GM18867 (cell line): ENCODE data around the gene SNX32.

Experiments used
- ATAC-seq: cut with Tn5 transposase; IDR thresholded peaks from one replicate; pipeline ENCODE4 v1.9.1; 2021; ENCODE audit warnings: mild to moderate bottlenecking, moderate library complexity; ENCODE audit not compliant: unreplicated experiment

SNX32 gene

DNA sequence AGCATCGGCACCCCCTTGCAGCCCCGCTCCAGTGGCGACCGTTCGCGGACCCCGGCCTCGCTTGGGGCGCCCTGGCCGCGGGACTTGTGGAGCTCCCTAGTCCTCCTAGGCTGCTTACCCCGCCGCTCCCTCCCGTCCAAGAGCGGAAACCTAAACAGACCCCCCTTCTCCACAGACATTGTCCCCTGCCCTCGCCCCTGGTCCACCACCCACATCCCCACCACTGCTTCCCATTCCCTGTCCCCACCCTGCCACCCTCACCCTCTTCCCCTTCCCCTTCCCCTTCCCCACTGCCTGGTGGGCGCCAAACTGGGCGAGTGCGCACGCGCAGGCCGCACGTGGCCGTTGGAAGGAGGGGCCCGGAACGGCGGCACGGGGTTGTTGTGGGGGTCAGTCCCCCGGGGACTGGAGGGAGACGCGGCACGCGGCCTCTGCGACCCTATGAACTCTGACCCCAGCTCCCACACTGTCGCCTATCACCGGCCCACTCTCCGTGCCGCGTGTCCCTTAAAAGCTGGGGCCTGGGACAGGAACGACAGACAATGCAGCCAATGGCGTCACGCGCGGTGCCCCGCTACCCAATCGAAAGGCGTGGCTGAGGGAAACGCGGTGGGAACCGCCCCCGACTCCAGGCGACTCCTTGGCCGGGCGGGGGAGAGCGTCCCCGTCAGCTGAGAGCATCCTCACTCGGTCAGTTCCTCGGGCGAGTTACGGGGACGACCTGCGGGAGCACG is at the start of gene SNX32:
Gene SNX32, plus strand, starts transcription at position 667 of the 734 bp plus-strand sequence. CDS start 103 bp downstream, outside the sequence.
- peak; percentile 90 for ATAC-seq

DNA sequence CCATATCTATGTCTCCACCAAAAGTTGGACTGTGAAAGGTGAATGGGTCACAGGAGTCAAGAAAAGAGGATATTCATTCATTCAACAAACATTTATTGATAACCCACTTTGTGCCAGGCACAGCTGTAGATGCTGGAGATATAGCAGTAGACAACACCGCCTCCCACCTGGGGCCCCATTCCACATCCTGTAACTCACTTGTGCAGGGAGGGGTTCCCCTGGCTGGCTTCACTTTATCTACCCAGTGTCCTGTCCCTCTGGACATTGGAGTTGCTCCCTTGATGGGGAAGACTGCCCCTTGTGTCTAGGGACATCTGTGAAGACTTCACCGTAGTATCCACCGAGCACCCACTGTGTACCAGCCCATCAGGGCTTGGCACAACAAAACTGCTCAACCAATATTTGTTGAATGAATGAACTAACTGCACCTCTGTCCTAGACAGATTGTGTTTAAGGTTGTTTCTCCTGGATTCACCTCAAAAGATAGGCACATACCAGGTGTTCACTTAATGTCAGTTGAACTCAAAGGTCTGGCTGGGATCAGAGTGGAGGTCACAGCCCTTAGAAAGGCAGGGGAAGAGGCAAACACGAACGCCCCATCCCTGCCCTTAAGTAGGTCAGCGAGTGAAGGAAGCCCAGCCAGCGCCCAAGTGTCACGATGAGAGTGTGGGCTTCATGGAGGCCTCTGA is 48.3 kb upstream of the SNX32 start:
- no peak for ATAC-seq

DNA sequence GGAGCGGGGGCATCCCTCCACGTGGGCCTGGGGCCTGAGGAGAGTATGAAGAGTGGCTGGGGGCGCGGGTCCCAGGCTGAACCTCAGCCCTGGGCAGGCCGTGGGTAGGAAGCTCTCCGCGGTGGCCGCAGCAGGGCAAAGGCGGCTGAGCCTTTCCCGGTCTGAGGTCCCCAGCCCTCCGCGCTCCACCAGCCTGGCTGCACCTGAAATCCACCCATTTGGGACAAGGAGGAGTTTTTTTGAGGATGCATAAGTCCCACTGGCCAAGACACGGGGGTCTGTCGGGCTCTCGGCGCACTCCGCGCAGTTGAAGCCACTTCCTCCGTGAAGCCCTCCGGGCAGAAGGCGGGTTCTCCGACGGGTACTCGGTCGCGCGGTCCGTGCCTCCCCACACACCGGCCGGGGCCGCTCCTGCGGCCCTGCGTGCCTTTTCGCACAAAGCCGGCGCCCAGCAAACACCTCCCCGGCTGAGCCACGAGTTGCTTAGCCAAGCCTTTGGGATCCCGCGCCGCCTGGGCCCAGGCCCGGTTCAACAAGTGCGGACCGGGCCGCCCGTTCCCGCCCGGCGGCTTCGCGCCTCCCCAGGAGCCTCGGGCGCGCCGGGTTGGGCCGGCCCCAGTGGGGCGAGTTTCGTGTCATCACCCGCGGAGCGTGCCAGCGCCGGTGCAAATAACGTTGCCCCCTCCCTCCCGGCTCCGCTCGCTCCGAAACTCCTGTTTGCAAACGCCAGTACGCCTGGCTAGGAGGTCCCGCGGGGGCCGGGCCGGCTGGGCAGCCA is 47.6 kb upstream of the SNX32 start:
- no peak for ATAC-seq

DNA sequence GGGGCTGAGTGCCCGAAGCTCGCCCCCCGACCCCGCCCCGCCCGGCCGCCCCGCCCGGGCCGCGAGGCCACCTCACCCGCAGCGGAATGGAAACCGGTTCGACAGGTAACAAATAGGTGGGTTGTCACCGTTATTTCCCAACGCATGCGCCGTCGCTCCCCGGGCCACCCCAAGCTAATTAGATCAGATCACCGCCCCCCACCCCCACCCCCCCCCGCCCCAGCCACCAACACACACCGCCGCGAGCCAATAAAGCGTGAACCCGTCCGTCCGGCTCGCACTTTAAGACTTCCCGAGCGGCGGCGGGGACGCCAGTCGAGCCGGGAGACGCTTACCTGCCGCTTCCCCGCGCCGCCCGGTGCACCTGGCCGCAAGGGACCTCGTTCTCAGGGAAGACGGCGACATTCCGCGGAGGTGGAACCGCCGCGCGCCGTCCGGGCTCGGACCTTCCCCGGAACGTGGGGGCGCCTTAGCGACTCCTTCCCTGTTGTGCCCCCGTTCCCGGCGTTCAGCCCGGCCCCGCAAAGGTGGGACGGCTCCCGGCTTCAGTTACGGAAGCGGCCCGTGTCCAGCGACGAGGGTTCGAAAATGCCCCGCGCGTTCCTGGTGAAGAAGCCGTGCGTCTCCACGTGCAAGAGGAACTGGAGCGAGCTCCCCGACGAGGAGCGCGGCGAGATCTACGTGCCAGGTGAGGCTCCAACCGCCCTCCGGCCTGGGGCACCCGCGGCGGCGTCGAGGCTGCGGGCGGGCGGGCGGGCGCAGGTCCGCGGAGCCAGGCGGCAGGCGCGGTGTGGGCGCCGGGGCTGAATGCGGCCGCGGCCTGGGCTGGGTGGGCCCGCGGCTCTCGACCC is 46.8 kb upstream of the SNX32 start, which contains the start of gene OVOL1:
Gene OVOL1, plus strand, starts transcription at position 278 of the 851 bp plus-strand sequence. Its CDS starts 311 bp downstream, at position 589.
- ATAC-seq = no peak

DNA sequence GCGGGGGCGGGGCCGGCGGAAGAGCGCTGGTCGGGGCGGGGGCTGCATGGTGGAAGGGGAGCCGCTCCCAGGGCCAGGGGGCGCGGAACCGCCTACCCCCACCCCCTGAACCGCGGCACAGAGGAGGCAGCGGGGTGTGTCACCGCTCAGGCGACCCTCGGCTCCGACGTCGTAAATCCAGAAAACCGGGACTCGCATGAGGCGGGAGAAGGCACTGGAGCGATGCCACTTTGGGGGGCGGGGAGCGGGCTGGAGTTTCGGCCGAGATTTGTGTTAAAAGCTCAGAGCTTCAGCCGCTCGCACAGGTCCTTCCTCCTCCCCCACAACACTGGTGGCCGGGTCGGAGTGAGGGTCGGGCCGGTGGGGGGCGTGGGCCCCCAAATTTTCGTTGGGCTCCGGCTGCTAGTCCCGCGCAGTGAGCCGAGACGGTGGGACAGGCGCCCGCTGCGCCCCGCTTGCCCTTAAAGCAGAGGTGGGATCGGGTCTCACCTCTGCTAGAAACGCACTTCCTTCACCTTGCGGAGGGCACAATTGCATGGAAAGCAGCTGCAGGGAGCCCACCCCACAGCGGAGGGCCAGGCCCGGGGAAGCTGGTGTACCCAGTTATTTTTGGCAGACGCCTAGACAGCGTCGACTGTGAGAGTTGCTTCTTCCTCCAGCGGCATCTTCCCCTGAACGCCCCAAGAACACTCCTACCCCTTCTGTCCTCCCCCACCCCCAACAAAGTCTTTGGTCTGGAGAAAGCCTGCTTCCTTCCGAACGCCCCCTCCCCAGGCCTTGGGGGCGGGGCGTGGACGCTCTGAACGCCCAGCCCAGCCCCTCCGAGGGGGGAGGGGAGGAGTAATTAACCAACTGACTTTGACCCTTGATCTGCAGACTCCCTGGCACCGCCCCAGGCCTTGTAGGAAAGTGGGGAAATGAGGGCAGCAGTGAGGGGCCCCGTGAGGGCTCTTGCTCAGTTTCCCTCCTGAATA is 45.8 kb upstream of the SNX32 start:
- no peak for ATAC-seq

DNA sequence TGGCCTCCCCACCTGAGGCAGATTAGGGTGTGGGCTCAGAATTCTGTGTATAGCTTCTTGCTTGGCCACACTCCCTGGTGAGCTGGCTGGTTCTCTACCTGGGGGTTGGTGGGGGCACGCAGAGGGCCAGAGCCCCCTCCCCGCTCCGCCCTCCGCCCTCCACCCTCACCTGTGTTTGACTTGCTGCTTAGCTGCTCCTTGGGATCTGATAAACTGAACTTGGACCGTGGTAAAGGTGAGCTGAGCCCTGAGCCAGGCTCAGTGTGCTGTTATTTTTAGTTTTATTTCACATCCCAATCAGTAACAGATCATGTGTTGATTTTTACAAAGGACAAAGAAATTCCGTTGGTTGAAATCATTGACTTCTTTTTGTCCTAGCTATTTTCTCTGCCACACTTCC is 44.9 kb upstream of the SNX32 start:
- ATAC-seq = no peak

DNA sequence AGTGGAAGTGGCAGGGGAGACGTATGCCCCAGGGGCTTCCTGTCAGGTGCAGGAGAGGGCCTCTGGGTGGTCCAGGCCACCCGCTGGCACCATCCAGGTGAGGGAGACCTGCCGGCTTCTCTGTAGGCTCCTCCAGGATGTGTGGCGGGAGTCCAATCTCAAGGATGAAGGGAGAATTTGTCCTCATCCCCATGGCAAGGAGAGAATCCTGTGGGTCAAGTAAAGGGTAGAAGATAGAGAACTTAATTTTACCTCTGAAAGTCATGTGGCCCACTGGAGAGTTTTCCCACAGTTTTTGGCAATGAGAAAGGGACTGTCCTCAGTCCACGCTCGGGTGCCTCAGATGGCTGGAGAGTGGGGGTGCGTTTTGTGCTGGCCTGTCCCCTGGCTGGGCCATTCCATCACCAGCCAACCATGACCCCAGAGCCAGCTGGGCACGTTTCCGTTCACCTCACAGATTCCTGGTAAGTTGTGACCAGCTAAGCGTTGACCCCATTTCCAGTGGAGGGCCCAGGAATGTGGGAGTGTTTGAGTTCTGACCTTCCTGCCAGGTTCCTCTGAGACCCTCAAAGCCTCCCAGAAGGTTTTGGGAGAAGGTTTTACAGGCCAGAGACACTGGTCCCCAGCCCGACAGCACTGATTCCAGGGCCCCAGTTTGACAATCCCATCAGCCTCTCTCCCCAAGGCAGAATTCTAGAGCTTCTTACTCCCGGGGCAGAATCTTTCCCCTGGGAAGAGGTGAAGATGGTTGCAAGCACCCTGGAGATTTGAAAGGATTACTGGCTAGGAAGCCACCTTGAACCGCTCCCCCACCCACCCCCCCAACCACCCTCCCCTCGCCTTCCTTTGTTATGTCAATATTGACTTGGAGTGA is 44.3 kb upstream of the SNX32 start:
- ATAC-seq = no peak

DNA sequence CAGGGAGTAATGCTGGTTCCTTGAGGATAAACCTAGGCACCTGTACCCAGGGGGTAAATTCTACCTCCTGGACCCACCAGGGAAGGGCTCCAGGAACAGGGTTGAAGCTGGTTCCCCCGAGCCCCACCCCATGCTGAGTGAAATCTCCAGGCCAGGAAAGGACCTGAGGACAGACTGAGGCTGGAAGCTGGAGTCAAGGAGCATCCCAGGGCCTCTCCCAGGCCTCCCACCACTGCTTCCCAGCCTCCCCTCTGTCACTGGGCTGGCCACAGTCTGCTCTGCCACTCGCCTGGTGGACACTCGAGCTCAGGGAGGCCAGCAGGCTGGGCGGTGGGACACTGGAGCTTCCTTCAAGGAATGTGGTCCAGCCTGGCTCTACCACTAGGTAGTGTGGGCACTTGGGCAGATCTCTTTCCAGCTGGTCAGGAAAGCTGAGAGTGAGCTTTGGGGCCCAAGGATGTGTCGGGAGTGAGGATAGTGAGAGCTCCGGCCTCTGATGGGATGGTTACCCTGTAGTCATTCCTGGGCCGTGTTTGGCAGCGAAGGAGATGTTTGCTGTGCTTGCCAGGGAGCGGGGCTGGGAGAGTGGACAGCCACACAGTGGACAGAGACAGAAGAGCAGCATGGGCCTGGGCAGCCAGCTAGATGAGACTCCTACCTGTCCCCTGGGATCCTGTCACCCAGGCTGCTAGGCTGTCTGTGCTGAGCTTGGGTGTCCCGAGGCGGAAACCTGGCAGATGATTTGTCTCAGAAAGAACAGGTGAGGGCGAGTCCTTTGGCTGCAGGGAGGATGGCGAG is 43.5 kb upstream of the SNX32 start:
- ATAC-seq = no peak

DNA sequence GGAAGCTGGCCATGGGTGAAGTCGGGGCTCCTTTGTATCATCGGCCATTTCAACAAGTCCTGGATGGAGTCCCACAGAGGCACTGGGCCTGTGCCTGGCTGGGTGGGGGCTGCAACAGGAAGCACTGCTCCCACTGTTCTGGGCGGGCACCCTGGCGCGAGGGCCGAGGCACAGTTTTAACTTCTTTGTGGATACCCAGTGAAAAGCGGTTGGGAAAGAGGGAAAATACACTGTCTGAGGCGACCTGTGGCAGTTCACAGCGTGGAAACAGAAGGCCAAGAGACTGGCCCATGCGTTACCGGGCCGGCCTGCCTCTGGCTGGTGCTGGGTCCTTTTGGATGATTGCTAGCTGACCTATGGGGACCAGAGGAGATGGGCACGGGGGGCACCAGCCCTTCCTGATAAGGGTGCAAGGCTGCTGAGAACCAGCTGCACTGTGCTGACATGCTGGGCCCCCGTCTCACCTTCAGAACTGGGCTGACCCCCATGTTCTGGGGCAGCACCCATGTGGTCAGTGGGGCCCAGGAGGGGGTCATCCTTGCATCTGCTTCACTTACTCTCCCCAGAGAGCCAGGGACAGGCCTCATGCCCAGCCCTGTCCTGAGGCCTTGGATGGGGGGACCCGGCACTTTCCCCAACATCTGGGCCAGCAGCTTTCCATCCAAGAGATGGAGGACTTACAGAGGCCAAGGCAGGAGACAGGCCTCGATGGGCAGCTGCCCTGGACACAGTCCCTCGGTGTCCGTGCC is 42.7 kb upstream of the SNX32 start:
- no peak for ATAC-seq

DNA sequence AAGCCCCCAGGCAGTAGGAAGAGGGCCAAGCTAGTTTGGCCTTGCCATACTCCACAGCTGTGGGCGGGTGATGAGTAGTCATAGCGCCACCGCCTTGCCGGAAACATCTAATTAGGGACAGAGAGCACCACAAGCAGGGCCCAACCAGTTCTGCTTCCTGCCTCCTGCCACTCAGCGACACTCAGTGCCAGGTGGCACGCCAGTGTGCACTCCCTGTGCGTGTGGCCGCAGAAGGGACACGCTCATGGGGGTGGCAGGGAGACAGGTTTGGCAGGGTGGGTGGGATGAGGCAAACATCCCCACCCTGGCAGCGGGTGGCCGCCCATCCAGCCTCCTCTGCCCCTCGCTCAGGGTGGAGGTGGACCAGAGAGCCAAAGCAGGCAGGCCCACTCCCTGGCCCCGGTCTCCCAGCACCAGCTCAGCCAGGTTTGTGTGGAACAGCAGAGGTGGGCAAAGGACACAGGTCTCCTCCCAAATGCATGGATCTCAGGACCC is 42.0 kb upstream of the SNX32 start:
- ATAC-seq = peak; percentile 70

DNA sequence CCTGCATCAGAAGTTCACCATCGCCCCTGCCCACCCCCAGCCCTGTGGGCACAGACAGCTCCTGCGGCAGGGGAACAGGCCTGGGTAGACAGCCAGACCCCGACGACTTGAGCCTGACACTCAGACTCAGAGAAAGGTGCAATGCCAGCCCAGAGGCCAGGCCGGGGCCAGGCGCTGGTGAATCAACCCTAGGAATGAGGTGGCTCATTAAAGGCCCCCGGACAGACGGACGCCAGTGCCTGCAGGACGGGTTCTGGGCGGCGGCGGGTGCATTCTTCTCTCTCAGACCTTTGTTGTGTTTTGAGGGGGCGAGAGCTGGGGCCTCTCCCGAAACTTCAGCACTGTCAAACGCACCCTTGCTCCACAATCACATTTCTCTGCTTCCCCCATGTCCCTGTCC is 41.3 kb upstream of the SNX32 start:
- no peak for ATAC-seq

DNA sequence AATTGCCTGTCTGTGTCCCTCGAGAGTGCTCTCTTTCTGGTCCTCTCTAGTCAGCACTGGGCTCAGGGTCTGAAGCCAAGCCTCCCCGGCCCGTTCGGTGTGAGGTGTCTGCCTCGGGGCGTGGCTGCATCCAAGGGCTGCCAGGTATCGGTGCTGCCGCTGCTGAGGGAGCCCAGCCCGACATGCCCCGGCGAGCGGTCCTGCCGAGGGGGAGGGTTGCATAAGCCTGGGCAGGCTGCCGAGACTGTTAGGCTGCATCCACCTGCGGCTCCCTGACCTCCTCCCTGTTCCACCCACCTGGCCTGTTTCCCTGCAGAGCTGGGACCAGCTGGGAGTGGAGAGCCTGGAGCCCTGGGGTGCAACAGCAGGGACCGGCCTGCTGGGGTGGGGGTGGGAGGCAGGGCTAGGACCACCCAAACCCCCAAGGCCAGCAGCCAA is 40.6 kb upstream of the SNX32 start:
- ATAC-seq = no peak

DNA sequence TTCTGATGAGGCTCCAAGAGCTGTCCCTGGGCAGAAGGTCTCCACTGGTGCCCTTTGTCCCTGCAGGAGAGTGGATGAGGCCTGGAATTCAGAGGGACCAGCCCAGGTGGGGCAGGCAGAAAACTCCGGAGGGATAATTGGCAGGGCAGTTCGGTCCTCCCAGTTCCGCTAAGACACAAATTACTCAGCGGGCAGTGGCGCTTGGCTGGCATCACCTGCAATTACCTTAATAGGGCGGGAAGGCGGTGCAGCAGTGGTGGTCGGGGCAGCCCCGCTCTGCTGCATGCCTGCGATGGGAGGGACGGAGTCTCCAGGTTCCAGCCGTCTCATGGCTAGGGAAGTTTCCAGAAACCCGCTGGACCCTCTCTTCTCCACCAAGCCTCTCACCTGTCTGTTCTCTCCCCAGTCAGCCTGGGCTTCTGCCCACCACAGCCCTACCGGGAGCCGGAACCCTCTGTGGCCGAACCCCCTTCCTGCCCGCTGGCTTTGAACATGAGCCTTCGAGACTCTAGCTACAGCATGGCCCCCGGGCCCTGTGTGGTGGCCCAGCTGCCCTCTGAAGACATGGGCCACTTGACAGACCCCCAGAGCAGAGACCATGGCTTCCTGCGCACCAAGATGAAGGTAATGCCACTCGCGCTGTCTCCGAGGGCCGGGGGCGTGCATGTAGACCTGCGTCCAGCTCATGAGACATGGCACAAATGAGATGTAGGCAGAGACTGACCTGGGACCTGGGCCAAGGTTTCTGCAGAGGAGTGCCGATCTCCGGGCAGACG is 40.0 kb upstream of the SNX32 start:
- no peak for ATAC-seq

DNA sequence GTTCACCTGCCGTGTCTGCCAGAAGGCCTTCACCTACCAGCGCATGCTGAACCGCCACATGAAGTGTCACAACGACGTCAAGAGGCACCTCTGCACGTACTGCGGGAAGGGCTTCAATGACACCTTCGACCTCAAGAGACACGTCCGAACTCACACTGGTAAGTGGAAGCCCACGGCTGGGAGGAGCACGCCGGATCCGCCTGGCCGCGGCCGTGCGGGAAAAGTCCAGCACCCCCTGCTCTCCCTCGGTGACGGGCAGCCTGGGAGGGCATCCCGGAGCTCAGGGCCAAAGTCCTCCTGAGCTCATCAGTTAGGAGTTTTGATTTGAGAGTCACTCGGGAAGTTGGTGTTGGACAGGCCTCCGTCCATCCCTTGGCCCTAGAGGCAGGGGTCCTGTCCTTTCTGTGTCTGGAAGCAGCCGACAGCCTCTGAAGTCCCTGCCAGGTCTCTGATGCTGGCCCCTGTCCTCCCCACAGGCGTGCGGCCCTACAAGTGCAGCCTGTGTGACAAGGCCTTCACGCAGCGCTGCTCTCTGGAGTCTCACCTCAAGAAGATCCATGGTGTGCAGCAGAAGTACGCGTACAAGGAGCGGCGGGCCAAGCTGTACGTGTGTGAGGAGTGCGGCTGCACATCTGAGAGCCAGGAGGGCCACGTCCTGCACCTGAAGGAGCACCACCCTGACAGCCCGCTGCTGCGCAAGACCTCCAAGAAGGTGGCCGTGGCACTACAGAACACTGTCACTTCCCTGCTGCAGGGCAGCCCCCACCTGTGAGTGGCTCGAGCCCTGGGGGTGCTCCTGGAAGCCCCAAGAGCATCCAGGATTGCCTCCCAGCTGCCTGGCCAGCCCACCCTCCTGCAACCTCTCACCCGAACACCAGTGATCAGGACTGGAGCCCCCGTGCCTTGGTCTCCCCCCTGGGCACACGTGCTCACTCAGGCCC is 38.9 kb upstream of the SNX32 start:
- ATAC-seq = no peak
